Heart right ventricle (tissue), 16 donors: ENCODE results near the gene PRSS3. TPM values are rescaled to one million over a fixed set of nuclear protein-coding genes. Genes with fewer than 3 reads are reported as not detected.
"Not testable (repeated sequence)": the region's sequence is repeated elsewhere in the genome, so short reads cannot be mapped to it uniquely, and the experiment has no call there.

Experiments used
- ATAC-seq, 8 donors: fragments of 200-7000 bp; cut with Tn5 transposase; one replicate each; pipeline ENCODE4 v1.9.1; 2020; ENCODE audit warnings: mild to moderate bottlenecking in 8 of 8, moderate library complexity in 8 of 8, moderate number of reproducible peaks in 1 of 8
- DNase-seq, 2 donors: peaks; one replicate each; pipeline ENCODE4 v3.0.0-alpha.2; 2020
- H3K27ac ChIP-seq, 10 donors: fragments of 200-600 bp; sonication (generic) in 2 of 10; one replicate each; pipeline versions ENCODE4 v1.5.0 to v1.8.0; 2020 to 2022; ENCODE audit warnings: mild to moderate bottlenecking in 3 of 10
- H3K27me3 ChIP-seq, 7 donors: fragments of 200-600 bp; one replicate each; pipeline ENCODE4 v1.8.0; 2021 to 2022; ENCODE audit warnings: mild to moderate bottlenecking in 2 of 7
- H3K36me3 ChIP-seq, 9 donors: fragments of 200-600 bp; sonication (generic) in 1 of 9; one replicate each; pipeline versions ENCODE4 v1.5.0 to v1.8.0; 2020 to 2022; ENCODE audit warnings: mild to moderate bottlenecking in 2 of 9
- H3K4me1 ChIP-seq, 9 donors: fragments of 200-600 bp; sonication (generic) in 1 of 9; one replicate each; pipeline versions ENCODE4 v1.5.0 to v1.8.0; 2020 to 2022; ENCODE audit warnings: mild to moderate bottlenecking in 4 of 9
- H3K4me3 ChIP-seq, 10 donors: fragments of 200-600 bp; sonication (generic) in 2 of 10; one replicate each; pipeline versions ENCODE4 v1.5.0 to v1.8.0; 2020 to 2022; ENCODE audit warnings: mild to moderate bottlenecking in 7 of 10, moderate library complexity in 2 of 10
- H3K9me3 ChIP-seq, 11 donors: fragments of 200-600 bp in 10 of 11; sonication (generic) in 2 of 11; one replicate each; pipeline versions ENCODE4 v1.5.0 to v1.8.0; 2013 to 2022; ENCODE audit warnings: mild to moderate bottlenecking in 2 of 11, control low read depth in 1 of 11, moderate library complexity in 1 of 11
- WGBS, 2 donors: extraction: QIAGEN DNeasy Blood & Tissue Kit; methylation state at CpG; one replicate each; pipeline ENCODE4 v1.1.7; 2013; ENCODE audit warnings: inconsistent platforms in 1 of 2; 5-methylcytosine and 5-hydroxymethylcytosine counted together
- intact Hi-C, 10 donors: fragments of 100-400 bp; cut with DNase I; formaldehyde crosslinking; loops; one replicate each; pipeline versions ENCODE4 v1.11.1 to v1.14.2; 2022
- polyA plus RNA-seq, 2 donors: library from polyadenylated mRNA; stranded (reverse); fragments of 200-250 nt; gene quantifications; one replicate each; pipeline ENCODE4 v1.2.3, GENCODE V29; 2013
- total RNA-seq, 10 donors: library from RNA; stranded (reverse); fragmentation: NEBNext Ultra II Directional in 3 of 10; extraction: Animal tissue kit (Norgen Biotek cat#: 25700) in 3 of 10; gene quantifications; one replicate each; pipeline versions ENCODE4 v1.2.1 to v1.2.4, GENCODE V29; 2021 to 2023
- TF ChIP-seq, protein P1 (sequence below), 9 donors: fragments of 200-600 bp; sonication (generic) in 2 of 9; IDR thresholded peaks; one replicate each; pipeline versions ENCODE4 v1.5.0 to v1.8.0; 2021 to 2022; ENCODE audit warnings: antibody characterized with exemption in 9 of 9, mild to moderate bottlenecking in 5 of 9, moderate library complexity in 1 of 9
- donor health status: Arrhythmogenic right ventricular cardiomyopathy.
- donor health status: ischemic (EF 13 %, LVEDD 7.1; RV severe dilation, severe dysfunction).
- donor health status: healthy with polysubstance abuse.
- donor health status: DM: no; HTN: yes; CAD: no.
- donor health status: DM: no; HTN: no; CAD: no.
- donor health status: ischemic (EF 25% LVEDD 6.9; RV normal size, moderate dysfunction).
- donor health status: ischemic (EF 25% LVEDD 5.7; RV mildly dilated, moderate dysfunction).
- donor health status: healthy.
- donor health status: DM: yes; HTN: yes; CAD: no.
- donor health status: Ischemic cardiomyopathy.
- donor health status: ischemic (EF 35%, LVEDD 5.7; RV mildly dilated, moderate dysfunction).
- donor health status: nonischemic (EF 11% LVEDD 7.7; RV severe dilation, severe dysfunction).
- donor health status: DM: yes; HTN: yes; CAD: no.
- donor health status: PGD.
- donor health status: ischemic (EF 29% LVEDD 5.4; RV normal size, mild dysfunction).
- donor health status: nonischemic (EF 23%, LVEDD 6.1; RV moderate dilation, normal function).

The PRSS3 gene
- total and polyA plus RNA-seq, 12 donors, result 0.07 to 1.0 (median 0.66) TPM; not detected in 4

DNA sequence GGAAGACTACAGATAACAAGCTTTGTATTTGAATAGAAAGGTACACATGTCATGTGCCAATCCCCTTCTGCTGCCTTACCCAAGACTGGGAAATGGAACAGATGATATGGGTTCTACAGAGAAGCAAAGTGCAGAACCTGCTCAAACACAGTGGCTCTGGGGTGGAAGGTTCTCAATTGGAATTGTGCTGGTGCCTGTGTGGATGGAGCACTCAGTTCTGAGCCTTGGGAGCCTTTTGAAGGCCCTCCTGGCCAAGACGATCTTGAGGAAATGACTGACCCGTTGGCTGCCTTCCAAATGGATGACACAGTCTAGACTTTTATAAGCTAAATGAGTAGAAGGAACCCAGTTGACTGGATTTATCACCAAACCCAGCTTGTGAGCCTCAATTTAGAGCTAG lies 4.2 kb upstream of the PRSS3 start:
- intact Hi-C loops, result no loop called here
- H3K27me3 ChIP-seq, result no peaks in the 10 kb centered on the region
- H3K9me3 ChIP-seq, result no peaks in the 10 kb centered on the region
- H3K4me3 ChIP-seq, result no peak overlapping the region
- no peak for DNase-seq
- no peaks in the 10 kb centered on the region for H3K36me3 ChIP-seq
- TF ChIP-seq, protein P1, sequence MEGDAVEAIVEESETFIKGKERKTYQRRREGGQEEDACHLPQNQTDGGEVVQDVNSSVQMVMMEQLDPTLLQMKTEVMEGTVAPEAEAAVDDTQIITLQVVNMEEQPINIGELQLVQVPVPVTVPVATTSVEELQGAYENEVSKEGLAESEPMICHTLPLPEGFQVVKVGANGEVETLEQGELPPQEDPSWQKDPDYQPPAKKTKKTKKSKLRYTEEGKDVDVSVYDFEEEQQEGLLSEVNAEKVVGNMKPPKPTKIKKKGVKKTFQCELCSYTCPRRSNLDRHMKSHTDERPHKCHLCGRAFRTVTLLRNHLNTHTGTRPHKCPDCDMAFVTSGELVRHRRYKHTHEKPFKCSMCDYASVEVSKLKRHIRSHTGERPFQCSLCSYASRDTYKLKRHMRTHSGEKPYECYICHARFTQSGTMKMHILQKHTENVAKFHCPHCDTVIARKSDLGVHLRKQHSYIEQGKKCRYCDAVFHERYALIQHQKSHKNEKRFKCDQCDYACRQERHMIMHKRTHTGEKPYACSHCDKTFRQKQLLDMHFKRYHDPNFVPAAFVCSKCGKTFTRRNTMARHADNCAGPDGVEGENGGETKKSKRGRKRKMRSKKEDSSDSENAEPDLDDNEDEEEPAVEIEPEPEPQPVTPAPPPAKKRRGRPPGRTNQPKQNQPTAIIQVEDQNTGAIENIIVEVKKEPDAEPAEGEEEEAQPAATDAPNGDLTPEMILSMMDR (IDR thresholded peaks at IDR 0.05), result no peak
- no peak overlapping the region for H3K27ac ChIP-seq
- no peak for ATAC-seq
- WGBS, 2 donors, result 20 to 34% methylated on average over 2 of the region's 2 CpGs
- H3K4me1 ChIP-seq, result peaks cover 0 to 12% (median 5%) of the 10 kb centered on the region in 9 donors

DNA sequence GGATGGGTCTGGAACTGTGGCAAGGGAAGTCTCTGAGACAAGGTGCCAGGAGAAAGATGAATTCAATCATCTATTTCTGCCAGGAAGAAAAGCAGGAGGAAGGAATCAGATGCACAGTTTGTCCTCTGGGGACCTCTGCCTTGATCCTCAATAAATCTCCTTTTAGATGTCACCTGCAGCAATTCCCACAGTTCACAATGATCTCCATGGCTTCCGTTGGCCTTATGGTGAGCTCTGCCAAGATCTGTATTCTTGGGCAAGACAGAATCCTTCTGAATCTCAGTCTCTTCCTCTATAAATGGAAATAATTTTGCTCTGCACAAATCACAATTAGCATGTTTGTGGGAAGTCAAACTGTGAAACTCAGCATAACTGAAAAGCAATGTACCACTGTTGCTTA lies 1.9 kb upstream of the PRSS3 start:
- H3K36me3 ChIP-seq, intact Hi-C loops, ATAC-seq, H3K4me3 ChIP-seq, H3K9me3 ChIP-seq, H3K27me3 ChIP-seq, DNase-seq, H3K4me1 ChIP-seq, H3K27ac ChIP-seq: not testable (repeated sequence)
- WGBS, 2 donors, result 93 to 96% methylated on average over 1 of the region's 1 CpG

DNA sequence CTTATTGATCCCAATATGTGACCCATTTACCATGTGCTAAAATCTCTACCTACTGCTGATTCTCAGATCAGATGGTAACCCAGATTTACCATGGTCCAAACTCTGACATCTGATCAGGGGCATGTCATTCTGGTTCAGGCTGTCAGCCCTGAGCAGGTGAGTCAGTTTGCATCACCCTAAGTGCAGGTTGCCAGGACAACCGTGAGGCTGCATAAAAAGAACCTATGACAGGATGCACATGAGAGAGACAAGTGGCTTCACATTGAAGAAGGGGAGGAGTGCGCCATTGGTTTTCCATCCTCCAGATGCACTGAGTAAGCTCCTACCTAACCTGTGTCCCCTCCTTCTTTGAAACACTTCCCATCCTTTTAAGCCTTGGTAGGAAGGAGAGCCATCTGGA lies 801 bp upstream of the PRSS3 start:
- intact Hi-C loops, result no loop called here

DNA sequence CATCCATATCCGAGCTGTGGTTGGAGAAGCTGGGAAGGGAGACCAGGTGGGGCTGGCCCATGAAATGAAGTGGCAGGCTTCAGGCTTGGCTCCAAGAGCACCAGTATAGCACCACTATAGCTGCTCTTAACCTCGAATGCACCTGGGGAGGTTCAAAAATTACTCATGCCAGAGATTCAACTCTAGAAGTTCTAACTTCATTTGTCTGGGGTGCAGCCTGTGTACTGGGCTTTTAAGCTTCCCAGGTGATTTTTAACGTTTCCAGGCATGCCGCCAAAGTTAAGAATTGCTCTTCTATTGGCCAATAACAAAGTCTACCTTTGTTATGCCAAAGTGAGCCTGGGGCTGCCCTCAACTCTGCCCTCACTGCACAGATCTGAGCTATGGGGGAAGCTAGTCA lies 458 bp downstream of the PRSS3 start:
- H3K4me1 ChIP-seq, result no peaks in the 10 kb centered on the region
- no peak overlapping the region for H3K4me3 ChIP-seq
- H3K27me3 ChIP-seq, result peaks cover 0 to 2% (median 0%) of the 10 kb centered on the region in 7 donors
- TF ChIP-seq, protein P1 (IDR thresholded peaks at IDR 0.05), result no peak
- ATAC-seq, result no peak
- H3K36me3 ChIP-seq, result no peaks in the 10 kb centered on the region
- WGBS, 2 donors, result 64 to 68% methylated on average over 4 of the region's 4 CpGs
- H3K9me3 ChIP-seq, result peaks cover 0 to 7% (median 0%) of the 10 kb centered on the region in 11 donors
- no peak for DNase-seq
- no peak overlapping the region for H3K27ac ChIP-seq
- intact Hi-C loops, result no loop called here

More for the DNA sequence above, 801 bp upstream of the PRSS3 start:
- Histone ChIP-seq H3K4me1 (no peaks in the 10 kb centered on the region), H3K27me3 (peaks cover 0 to 2% (median 0%) of the 10 kb centered on the region in 7 donors), H3K27ac (no peak overlapping the region), H3K9me3 (peaks cover 0 to 7% (median 0%) of the 10 kb centered on the region in 11 donors), H3K4me3 (no peak overlapping the region), H3K36me3 (no peaks in the 10 kb centered on the region)
- TF ChIP-seq, protein P1 (IDR thresholded peaks at IDR 0.05), result no peak
- 68 to 89% methylated on average over 2 of the region's 2 CpGs for WGBS, 2 donors
- DNase-seq (no peak), ATAC-seq (no peak)

DNA sequence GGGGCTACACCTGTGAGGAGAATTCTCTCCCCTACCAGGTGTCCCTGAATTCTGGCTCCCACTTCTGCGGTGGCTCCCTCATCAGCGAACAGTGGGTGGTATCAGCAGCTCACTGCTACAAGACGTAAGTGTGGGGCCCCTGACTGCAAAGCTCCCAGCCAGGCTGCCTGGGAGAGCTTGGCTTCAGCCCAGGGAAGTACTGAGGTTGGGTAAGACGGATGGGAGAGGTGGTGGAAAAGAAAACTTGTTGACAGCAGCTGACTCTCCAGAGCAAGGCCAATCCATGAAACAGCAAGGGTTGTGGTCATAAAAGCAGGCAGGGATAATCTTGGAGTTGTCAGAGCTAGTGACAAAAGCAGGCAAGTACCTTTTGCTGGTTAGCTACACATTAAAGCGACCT lies 1.3 kb downstream of the PRSS3 start:
- H3K9me3 ChIP-seq, H3K4me3 ChIP-seq, H3K4me1 ChIP-seq, intact Hi-C loops, H3K36me3 ChIP-seq, H3K27me3 ChIP-seq, H3K27ac ChIP-seq, DNase-seq: not testable (repeated sequence)
- WGBS, 2 donors, result 61 to 62% methylated on average over 5 of the region's 5 CpGs
- ATAC-seq, result peak in 1 of 8 donors; percentile 18
